Panc1 (cell line): Measurements from ENCODE around the gene WNT7B. TPM values are rescaled to one million over a fixed set of nuclear protein-coding genes. Genes with fewer than 3 reads are reported as not detected.

Experiments used
- ATAC-seq: fragments of 200-7000 bp; cut with Tn5 transposase; 2 replicates; pipeline ENCODE4 v1.9.1; 2020; ENCODE audit warnings: mild to moderate bottlenecking, moderate library complexity
- BruUV-seq: library from RNA; stranded (reverse); fragments of 400-500 nt; replicated peaks from 2 replicates; lab custom pipeline; 2021; lab: Mats Ljungman, UMichigan
- CTCF ChIA-PET: fragments of 300-600 bp; sonication (Branson Sonifier 250); formaldehyde crosslinking; loops from one replicate; lab custom pipeline; 2022; ENCODE audit warnings: antibody characterized with exemption; lab: Charles Lee
- POLR2A ChIA-PET: fragments of 300-600 bp; sonication (Branson Sonifier 250); formaldehyde crosslinking; loops from one replicate; lab custom pipeline; 2022; ENCODE audit warnings: antibody characterized with exemption; lab: Charles Lee
- DNase-seq: peaks from one replicate; pipeline ENCODE4 v3.0.0-alpha.2; 2010; ENCODE audit warnings: low read depth, low spot score
- H3K27ac ChIP-seq: 2 replicates; pipeline ENCODE4 v1.5.1; 2011; ENCODE audit warnings: mild to moderate bottlenecking, low read length, inconsistent platforms
- H3K27me3 ChIP-seq: fragments of 200-500 bp; sonication (Bioruptor generic); 2 replicates; pipeline ENCODE4 v1.6.0; 2014; ENCODE audit warnings: low read length, inconsistent platforms; ENCODE audit not compliant: control insufficient read depth, insufficient read depth
- H3K36me3 ChIP-seq: fragments of 200-500 bp; sonication (Bioruptor generic); 2 replicates; pipeline ENCODE4 v1.5.1; 2014; ENCODE audit warnings: inconsistent platforms, mild to moderate bottlenecking, low read length, moderate library complexity; ENCODE audit not compliant: control insufficient read depth, insufficient read depth
- H3K4me1 ChIP-seq: 2 replicates; pipeline ENCODE4 v1.5.1; 2011; ENCODE audit warnings: inconsistent platforms, mild to moderate bottlenecking, low read length, moderate library complexity; ENCODE audit not compliant: control insufficient read depth, insufficient read depth
- H3K4me3 ChIP-seq, 2 experiments: 2 replicates each; pipeline ENCODE4 v1.5.1; 2011 to 2012; ENCODE audit warnings: low read depth in 2 of 2, low read length in 2 of 2, mild to moderate bottlenecking in 2 of 2, inconsistent platforms in 1 of 2, moderate library complexity in 1 of 2
- H3K9me3 ChIP-seq: fragments of 200-500 bp; sonication (Bioruptor generic); 2 replicates; pipeline ENCODE4 v1.5.1; 2014; ENCODE audit warnings: low read depth, mild to moderate bottlenecking, inconsistent platforms, low read length, moderate library complexity; ENCODE audit not compliant: control insufficient read depth, insufficient read depth
- CTCF ChIP-seq: fragments of 450-650 bp; IDR thresholded peaks from 2 replicates; pipeline ENCODE4 v1.5.1; 2017; ENCODE audit warnings: mild to moderate bottlenecking
- POLR2AphosphoS5 ChIP-seq: IDR thresholded peaks from 2 replicates; pipeline ENCODE4 v1.6.1; 2012; ENCODE audit warnings: mild to moderate bottlenecking, low read depth, low read length, moderate library complexity
- SIN3A ChIP-seq: IDR thresholded peaks from 2 replicates; pipeline ENCODE4 v1.6.1; 2012; ENCODE audit warnings: low read depth, mild to moderate bottlenecking, low read length, moderate library complexity, borderline replicate concordance; ENCODE audit not compliant: insufficient read depth
- TCF7L2 ChIP-seq: IDR thresholded peaks from 2 replicates; pipeline ENCODE4 v1.6.1; 2011; ENCODE audit warnings: mild to moderate bottlenecking, low read depth, low read length, inconsistent platforms
- in situ Hi-C: cut with HindIII; loops from 2 replicates; pipeline ENCODE4 v1.10.0; 2016; ENCODE audit warnings: low sequenced_read_pairs, low pct_unique_long_range_greater_than_20kb
- intact Hi-C: fragments of 100-400 bp; cut with micrococcal nuclease; formaldehyde crosslinking; loops from one replicate; pipeline ENCODE4 v1.10.0; 2022; ENCODE audit not compliant: unreplicated experiment
- total RNA-seq: library from RNA; stranded (reverse); gene quantifications from one replicate; pipeline ENCODE4 v1.2.1, GENCODE V29; 2021; ENCODE audit not compliant: unreplicated experiment
- TF ChIP-seq, protein P1 (sequence below), 2 experiments: IDR thresholded peaks; 2 replicates each; pipeline ENCODE4 v1.6.1; 2011 to 2012; ENCODE audit warnings: low read depth in 2 of 2, control low read depth in 1 of 2, low read length in 1 of 2, mild to moderate bottlenecking in 1 of 2, moderate library complexity in 1 of 2; ENCODE audit not compliant: insufficient read depth in 1 of 2

The WNT7B gene
- total RNA-seq, 1 experiment from 2014 or later, result 52.1 TPM

- intact Hi-C loops (no loop called here), in situ Hi-C loops (loop anchor here (25.0 kb wide), 1 partner anchor 291 kb away; no protein-coding TSS in a partner anchor)
- Histone ChIP-seq H3K4me1 (peaks cover 8% of the 10 kb centered on the region), H3K27ac (no peak overlapping the region), H3K36me3 (no peaks in the 10 kb centered on the region), H3K27me3 (no peaks in the 10 kb centered on the region), H3K4me3 (no peak overlapping the region), H3K9me3 (no peaks in the 10 kb centered on the region)
- POLR2A ChIA-PET, result no interaction called here
- TF ChIP-seq TCF7L2, result no peak
- no peak for TF ChIP-seq POLR2AphosphoS5
- TF ChIP-seq CTCF, result no peak
- TF ChIP-seq SIN3A, result no peak
- TF ChIP-seq, protein P1, sequence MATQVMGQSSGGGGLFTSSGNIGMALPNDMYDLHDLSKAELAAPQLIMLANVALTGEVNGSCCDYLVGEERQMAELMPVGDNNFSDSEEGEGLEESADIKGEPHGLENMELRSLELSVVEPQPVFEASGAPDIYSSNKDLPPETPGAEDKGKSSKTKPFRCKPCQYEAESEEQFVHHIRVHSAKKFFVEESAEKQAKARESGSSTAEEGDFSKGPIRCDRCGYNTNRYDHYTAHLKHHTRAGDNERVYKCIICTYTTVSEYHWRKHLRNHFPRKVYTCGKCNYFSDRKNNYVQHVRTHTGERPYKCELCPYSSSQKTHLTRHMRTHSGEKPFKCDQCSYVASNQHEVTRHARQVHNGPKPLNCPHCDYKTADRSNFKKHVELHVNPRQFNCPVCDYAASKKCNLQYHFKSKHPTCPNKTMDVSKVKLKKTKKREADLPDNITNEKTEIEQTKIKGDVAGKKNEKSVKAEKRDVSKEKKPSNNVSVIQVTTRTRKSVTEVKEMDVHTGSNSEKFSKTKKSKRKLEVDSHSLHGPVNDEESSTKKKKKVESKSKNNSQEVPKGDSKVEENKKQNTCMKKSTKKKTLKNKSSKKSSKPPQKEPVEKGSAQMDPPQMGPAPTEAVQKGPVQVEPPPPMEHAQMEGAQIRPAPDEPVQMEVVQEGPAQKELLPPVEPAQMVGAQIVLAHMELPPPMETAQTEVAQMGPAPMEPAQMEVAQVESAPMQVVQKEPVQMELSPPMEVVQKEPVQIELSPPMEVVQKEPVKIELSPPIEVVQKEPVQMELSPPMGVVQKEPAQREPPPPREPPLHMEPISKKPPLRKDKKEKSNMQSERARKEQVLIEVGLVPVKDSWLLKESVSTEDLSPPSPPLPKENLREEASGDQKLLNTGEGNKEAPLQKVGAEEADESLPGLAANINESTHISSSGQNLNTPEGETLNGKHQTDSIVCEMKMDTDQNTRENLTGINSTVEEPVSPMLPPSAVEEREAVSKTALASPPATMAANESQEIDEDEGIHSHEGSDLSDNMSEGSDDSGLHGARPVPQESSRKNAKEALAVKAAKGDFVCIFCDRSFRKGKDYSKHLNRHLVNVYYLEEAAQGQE (IDR thresholded peaks at IDR 0.05; ENCODE audit: insufficient read depth in 1 of 2, low read depth in 2 of 2, low read length in 1 of 2), result no peak
- ATAC-seq (no peak), DNase-seq (no peak)
- BruUV-seq, result no TSS peak
- CTCF ChIA-PET, result no interaction called here
Measured at GRCh38 chr22:46021577-46021976, 44.6 kb upstream of the WNT7B start.

GRCh38 chr22:46019351-46019750 is 42.4 kb upstream of the WNT7B start:
- CTCF ChIA-PET, result no interaction called here
- ATAC-seq, result no peak
- intact Hi-C loops, result no loop called here
- POLR2A ChIA-PET, result interaction anchor here (0.7 kb wide), 1 partner anchor 54 kb away, joined by 3 read pairs; no protein-coding TSS in a partner anchor
- in situ Hi-C loops, result loop anchor here (25.0 kb wide), 1 partner anchor 293 kb away; no protein-coding TSS in a partner anchor
- no peak for TF ChIP-seq CTCF
- no peak for TF ChIP-seq POLR2AphosphoS5
- TF ChIP-seq SIN3A, result no peak
- TF ChIP-seq, protein P1 (IDR thresholded peaks at IDR 0.05; ENCODE audit: insufficient read depth in 1 of 2, low read depth in 2 of 2, low read length in 1 of 2), result no peak
- TF ChIP-seq TCF7L2, result no peak
- Histone ChIP-seq H3K9me3 (no peaks in the 10 kb centered on the region), H3K4me1 (peaks cover 21% of the 10 kb centered on the region), H3K27ac (peak overlapping the region; percentile 2; the same call in 1 of the 2 replicates), H3K36me3 (no peaks in the 10 kb centered on the region), H3K27me3 (no peaks in the 10 kb centered on the region), H3K4me3 (no peak overlapping the region)
- no peak for DNase-seq
- BruUV-seq, result no TSS peak
